Measurements from ENCODE around the gene RGS6. TPM values are rescaled to one million over a fixed set of nuclear protein-coding genes. Genes with fewer than 3 reads are reported as not detected.

Gene RGS6
- total RNA-seq, 1 donor from 2014 or later: 1.6 TPM

DNA sequence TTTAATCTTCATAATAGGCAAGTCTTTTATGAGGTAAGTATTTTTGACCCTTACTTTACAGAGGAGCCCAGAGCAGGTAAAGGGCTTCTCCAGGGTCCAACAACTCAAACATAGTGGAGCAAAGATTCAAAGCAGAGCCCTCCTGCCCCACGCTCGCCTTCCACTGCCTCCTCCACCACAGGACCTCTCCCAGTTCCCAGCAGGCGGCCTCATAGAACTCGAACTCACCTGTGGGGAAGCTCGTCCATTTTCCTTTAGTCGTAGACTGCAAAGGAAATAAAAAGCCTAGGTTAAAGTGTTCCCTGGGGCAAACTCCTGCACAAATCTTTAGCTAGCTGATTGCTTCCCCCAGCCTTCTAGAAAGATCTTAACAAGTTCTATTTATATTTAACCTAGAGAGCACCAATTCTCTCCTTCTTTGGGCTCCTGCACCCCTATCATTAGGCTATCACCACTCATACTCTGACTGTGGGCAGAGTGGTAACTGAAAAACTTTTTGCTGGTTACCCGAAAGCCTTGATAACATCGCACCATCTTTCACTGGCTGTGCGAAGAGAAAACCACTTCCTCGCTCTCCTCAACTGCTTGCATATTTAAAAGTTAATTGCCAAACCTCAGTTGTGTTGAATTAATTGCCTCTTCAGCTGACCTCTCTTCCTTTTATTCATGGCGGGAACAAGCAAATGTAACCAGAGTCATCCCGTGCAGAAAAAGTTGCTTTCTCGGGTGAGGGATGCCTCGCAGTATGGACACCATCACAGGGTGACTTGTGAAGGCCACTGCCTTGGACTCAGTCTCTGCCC, 662.1 kb downstream of the RGS6 start:
- no peak for DNase-seq (ENCODE audit: extremely low spot score, unreplicated experiment)
- H3K9me3 Mint-ChIP-seq: no peaks in the 10 kb centered on the region
- H3K36me3 Mint-ChIP-seq: no peaks in the 10 kb centered on the region
- TF ChIP-seq, protein P1, sequence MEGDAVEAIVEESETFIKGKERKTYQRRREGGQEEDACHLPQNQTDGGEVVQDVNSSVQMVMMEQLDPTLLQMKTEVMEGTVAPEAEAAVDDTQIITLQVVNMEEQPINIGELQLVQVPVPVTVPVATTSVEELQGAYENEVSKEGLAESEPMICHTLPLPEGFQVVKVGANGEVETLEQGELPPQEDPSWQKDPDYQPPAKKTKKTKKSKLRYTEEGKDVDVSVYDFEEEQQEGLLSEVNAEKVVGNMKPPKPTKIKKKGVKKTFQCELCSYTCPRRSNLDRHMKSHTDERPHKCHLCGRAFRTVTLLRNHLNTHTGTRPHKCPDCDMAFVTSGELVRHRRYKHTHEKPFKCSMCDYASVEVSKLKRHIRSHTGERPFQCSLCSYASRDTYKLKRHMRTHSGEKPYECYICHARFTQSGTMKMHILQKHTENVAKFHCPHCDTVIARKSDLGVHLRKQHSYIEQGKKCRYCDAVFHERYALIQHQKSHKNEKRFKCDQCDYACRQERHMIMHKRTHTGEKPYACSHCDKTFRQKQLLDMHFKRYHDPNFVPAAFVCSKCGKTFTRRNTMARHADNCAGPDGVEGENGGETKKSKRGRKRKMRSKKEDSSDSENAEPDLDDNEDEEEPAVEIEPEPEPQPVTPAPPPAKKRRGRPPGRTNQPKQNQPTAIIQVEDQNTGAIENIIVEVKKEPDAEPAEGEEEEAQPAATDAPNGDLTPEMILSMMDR (conservative IDR thresholded peaks at IDR 0.05): no peak
- no peak overlapping the region for H3K27ac Mint-ChIP-seq
- H3K27me3 Mint-ChIP-seq: peaks cover 10% of the 10 kb centered on the region
- no peaks in the 10 kb centered on the region for H3K4me1 Mint-ChIP-seq (ENCODE audit: unreplicated experiment)
- no peak overlapping the region for H3K4me3 Mint-ChIP-seq

DNA sequence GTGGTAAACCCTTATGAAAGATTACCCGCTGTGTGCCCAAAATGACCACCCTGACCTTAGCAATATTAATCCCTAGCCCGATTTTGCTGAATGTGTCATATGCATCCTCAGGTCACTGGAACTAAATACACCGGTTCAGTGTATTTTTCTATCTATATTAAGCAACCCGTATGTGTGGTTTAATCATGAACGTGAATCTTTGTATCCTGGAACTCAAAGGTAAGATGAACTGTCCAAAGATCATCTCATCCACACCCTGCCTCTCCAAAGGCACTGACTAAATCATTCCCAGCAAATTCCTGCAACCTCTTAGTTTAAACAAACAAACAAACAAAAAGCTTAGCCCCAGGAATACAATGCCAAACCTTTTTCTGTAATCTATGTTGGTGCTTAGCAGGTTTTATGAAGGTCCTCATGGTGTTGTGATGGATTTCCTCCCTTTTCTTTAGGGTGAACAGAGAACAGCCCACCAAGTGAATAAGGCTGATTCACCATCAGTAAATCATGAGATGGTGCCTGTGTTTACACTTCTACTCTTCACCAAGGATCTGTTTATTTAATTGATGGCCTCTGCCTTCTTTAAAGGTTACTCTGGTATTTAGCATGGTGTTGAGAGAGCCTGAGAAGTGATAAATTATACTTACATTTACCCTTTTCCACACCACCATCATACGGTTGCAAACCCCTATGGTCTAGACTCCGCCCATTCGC, 663.1 kb downstream of the RGS6 start:
- H3K4me1 Mint-ChIP-seq (ENCODE audit: unreplicated experiment): peaks cover 4% of the 10 kb centered on the region
- no peak for DNase-seq (ENCODE audit: extremely low spot score, unreplicated experiment)

DNA sequence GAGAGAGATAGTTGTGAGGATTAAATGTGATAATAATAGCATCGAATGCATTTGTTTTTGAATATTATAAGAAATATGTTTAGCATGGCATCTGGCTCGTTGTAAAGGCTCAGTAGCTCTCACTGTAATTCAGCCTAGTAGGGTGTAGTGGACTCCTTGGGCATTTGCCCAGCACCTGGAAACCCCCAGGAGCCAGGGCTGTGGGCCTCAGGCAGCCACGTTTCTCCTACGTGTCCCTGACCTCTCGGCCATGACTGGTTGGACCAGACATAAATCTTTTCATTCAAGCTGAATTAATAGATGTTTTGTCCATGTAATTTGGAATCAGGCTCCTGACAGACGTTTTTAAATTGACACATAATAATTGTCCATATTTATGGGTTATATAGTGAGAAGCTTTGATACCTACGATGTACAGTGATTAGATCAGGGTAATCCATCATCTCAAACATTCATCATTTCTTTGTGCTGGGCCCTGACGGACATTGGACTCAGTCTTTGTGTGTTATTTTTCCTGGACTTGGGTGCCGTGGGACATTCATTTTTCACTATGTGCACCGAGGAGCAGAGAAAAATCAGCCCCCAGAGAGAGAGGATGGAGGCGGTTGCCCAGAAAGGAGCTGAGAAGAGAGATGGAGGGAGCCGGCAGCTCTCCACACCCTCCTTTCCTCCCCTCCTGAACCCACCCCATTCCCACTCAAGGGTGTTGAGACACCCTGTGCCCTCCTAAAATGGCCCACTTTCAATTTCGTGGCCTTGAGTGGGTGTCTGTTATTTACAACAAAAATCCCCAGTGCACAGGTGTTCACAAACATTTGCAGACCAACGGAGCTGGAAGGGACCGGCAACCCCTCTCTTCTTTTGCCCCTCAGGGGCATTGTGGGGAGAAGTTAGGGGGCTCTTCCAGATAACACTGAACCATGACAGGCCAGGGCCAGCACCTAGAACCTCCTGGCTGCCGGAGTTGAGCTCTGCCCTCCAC, 665.3 kb downstream of the RGS6 start:
- Mint-ChIP-seq H3K27ac (no peak overlapping the region), H3K27me3 (peaks cover 10% of the 10 kb centered on the region), H3K4me1 (ENCODE audit: unreplicated experiment) (peaks cover 13% of the 10 kb centered on the region), H3K36me3 (no peaks in the 10 kb centered on the region), H3K4me3 (no peak overlapping the region), H3K9me3 (no peaks in the 10 kb centered on the region)
- TF ChIP-seq, protein P1 (conservative IDR thresholded peaks at IDR 0.05): no peak
- DNase-seq (ENCODE audit: extremely low spot score, unreplicated experiment): no peak

More for the DNA sequence above, 663.1 kb downstream of the RGS6 start:
- TF ChIP-seq, protein P1 (conservative IDR thresholded peaks at IDR 0.05): no peak
- peaks cover 8% of the 10 kb centered on the region for H3K27me3 Mint-ChIP-seq
- H3K36me3 Mint-ChIP-seq: no peaks in the 10 kb centered on the region
- H3K4me3 Mint-ChIP-seq: no peak overlapping the region
- no peak overlapping the region for H3K27ac Mint-ChIP-seq
- no peaks in the 10 kb centered on the region for H3K9me3 Mint-ChIP-seq

DNA sequence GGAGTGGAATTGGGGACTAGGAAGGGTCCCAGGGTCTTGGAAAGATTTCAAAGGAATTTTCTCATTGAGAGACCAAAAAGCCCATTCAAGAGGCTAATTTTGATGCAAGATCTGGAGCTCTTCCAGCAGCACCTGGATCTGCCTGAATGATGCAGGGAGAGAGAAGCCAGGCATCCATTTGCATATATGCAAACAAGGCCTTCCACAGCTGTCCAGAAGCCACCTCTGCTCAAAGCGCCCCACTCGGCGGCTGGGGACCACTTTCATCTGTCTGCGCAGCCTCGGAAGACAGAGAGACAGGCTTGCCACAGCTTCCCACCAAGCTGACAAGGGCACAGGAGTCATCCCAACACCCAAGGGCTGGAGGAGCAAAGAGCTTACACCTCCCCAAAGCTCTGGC, 666.1 kb downstream of the RGS6 start:
- Mint-ChIP-seq H3K9me3 (no peaks in the 10 kb centered on the region), H3K4me1 (ENCODE audit: unreplicated experiment) (peaks cover 13% of the 10 kb centered on the region), H3K36me3 (no peaks in the 10 kb centered on the region), H3K4me3 (no peak overlapping the region), H3K27me3 (peaks cover 8% of the 10 kb centered on the region), H3K27ac (no peak overlapping the region)
- TF ChIP-seq, protein P1 (conservative IDR thresholded peaks at IDR 0.05): no peak
- DNase-seq (ENCODE audit: extremely low spot score, unreplicated experiment): no peak
